Superior temporal gyrus (tissue), 1 donor: ENCODE measurements around the gene PAQR6.
A peak's percentile ranks its signal among the peaks of the same experiment; 100 is the strongest.

Source experiments
- DNase-seq: peaks from one replicate; pipeline ENCODE4 v3.0.0-alpha.2; 2016; ENCODE audit errors: extremely low spot score

PAQR6 gene

GRCh38 chr1:156195853-156196252 is 52.0 kb downstream of the PAQR6 start:
- DNase-seq, result no peak

GRCh38 chr1:156194300-156194652 is 53.6 kb downstream of the PAQR6 start:
- DNase-seq, result peak; percentile 38

- DNase-seq, result peak; percentile 100
Observed at GRCh38 chr1:156193488-156194299, 54.2 kb downstream of the PAQR6 start, which contains the start of gene SLC25A44. SLC25A44 (plus strand) TSS chr1:156194104; CDS start chr1:156199848, 5,744 bp downstream.
